Lung (tissue), 12 donors: ENCODE measurements around the gene ZFYVE1. TPM values are rescaled to one million over a fixed set of nuclear protein-coding genes. Genes with fewer than 3 reads are reported as not detected.

Experiments used
- ATAC-seq: fragments of 200-7000 bp; cut with Tn5 transposase; one replicate; pipeline ENCODE4 v1.9.1; 2020; ENCODE audit warnings: moderate number of reproducible peaks; ENCODE audit not compliant: insufficient read depth, low FRiP score
- DNase-seq, 3 donors: peaks; one replicate each; pipeline ENCODE4 v3.0.0-alpha.2; 2013 to 2017
- H3K27ac ChIP-seq, 2 donors: one replicate each; pipeline ENCODE4 v1.5.1; 2013; ENCODE audit warnings: mild to moderate bottlenecking in 2 of 2, moderate library complexity in 2 of 2, control low read depth in 1 of 2, inconsistent platforms in 1 of 2, low read depth in 1 of 2, low read length in 1 of 2
- H3K27me3 ChIP-seq, 3 donors: one replicate each; pipeline ENCODE4 v1.5.1; 2013; ENCODE audit warnings: low read length in 2 of 3; ENCODE audit not compliant: control insufficient read depth in 3 of 3, insufficient read depth in 3 of 3
- H3K36me3 ChIP-seq, 4 donors: one replicate each; pipeline ENCODE4 v1.5.1; 2013; ENCODE audit warnings: low read length in 4 of 4, mild to moderate bottlenecking in 1 of 4, moderate library complexity in 1 of 4; ENCODE audit not compliant: control insufficient read depth in 4 of 4, insufficient read depth in 4 of 4
- H3K4me1 ChIP-seq, 5 donors: one replicate each; pipeline ENCODE4 v1.5.1; 2013; ENCODE audit warnings: low read length in 5 of 5, mild to moderate bottlenecking in 2 of 5, moderate library complexity in 1 of 5; ENCODE audit not compliant: control insufficient read depth in 5 of 5, insufficient read depth in 5 of 5
- H3K4me3 ChIP-seq: one replicate; pipeline ENCODE4 v1.5.1; 2013; ENCODE audit warnings: mild to moderate bottlenecking, control low read depth, moderate library complexity
- H3K9ac ChIP-seq, 2 donors: one replicate each; pipeline ENCODE4 v1.5.1; 2013; ENCODE audit warnings: low read length in 2 of 2, control low read depth in 1 of 2; ENCODE audit not compliant: insufficient read depth in 1 of 2
- H3K9me3 ChIP-seq, 4 donors: one replicate each; pipeline ENCODE4 v1.5.1; 2013; ENCODE audit warnings: low read length in 3 of 4, mild to moderate bottlenecking in 1 of 4, moderate library complexity in 1 of 4; ENCODE audit not compliant: control insufficient read depth in 4 of 4, insufficient read depth in 3 of 4
- CTCF ChIP-seq: IDR thresholded peaks from 2 replicates; pipeline ENCODE4 v1.5.1; 2012; ENCODE audit warnings: mild to moderate bottlenecking; ENCODE audit errors: control extremely low read depth, extremely low read depth
- WGBS, 2 donors: extraction: QIAGEN DNeasy Blood & Tissue Kit; methylation state at CpG; one replicate each; pipeline ENCODE4 v1.1.7; 2013; 5-methylcytosine and 5-hydroxymethylcytosine counted together
- polyA plus RNA-seq, 2 donors: library from polyadenylated mRNA; stranded (reverse); fragments of 200-250 nt; gene quantifications; one replicate each; pipeline ENCODE4 v1.2.1, GENCODE V29; 2013
- total RNA-seq, 2 donors: library from RNA; depleted of rRNA in 1 of 2; stranded (reverse); fragments of >200 nt in 1 of 2; gene quantifications; one replicate each; pipeline ENCODE4 v1.2.1, GENCODE V29; 2014 to 2021
- donor health status: control.
- donor health status: control.
- donor health status: Bipolar disorder and iron deficiency.
- donor health status: healthy.
- donor health status: DM: yes; HTN: yes; CAD: no.

Gene ZFYVE1
- total and polyA plus RNA-seq, 4 donors, result 4.1 to 17.7 (median 14.2) TPM

- H3K9ac ChIP-seq, result no peak overlapping the region
- WGBS, 2 donors, result 82 to 96% methylated on average over 3 of the region's 3 CpGs
- no peaks in the 10 kb centered on the region for H3K9me3 ChIP-seq
- peaks cover 10 to 34% (median 34%) of the 10 kb centered on the region in 4 donors for H3K36me3 ChIP-seq
- TF ChIP-seq CTCF, result no peak
- H3K4me3 ChIP-seq, result no peak overlapping the region
- no peaks in the 10 kb centered on the region for H3K27me3 ChIP-seq
- DNase-seq (no peak), ATAC-seq (no peak)
- H3K27ac ChIP-seq, result no peak overlapping the region
- H3K4me1 ChIP-seq, result no peaks in the 10 kb centered on the region
Measured at GRCh38 chr14:72982146-72982708, 44.7 kb downstream of the ZFYVE1 start.

GRCh38 chr14:72980863-72981262 is 46.0 kb downstream of the ZFYVE1 start:
- DNase-seq (no peak), ATAC-seq (no peak)
- Histone ChIP-seq H3K27me3 (no peaks in the 10 kb centered on the region), H3K9me3 (no peaks in the 10 kb centered on the region), H3K4me3 (no peak overlapping the region), H3K4me1 (no peaks in the 10 kb centered on the region), H3K9ac (no peak overlapping the region), H3K27ac (no peak overlapping the region), H3K36me3 (peaks cover 6 to 37% (median 32%) of the 10 kb centered on the region in 4 donors)
- 90 to 97% methylated on average over 8 of the region's 8 CpGs for WGBS, 2 donors
- TF ChIP-seq CTCF, result no peak

GRCh38 chr14:72978856-72979255 is 48.0 kb downstream of the ZFYVE1 start:
- DNase-seq (no peak), ATAC-seq (no peak)
- peaks cover 9 to 50% (median 42%) of the 10 kb centered on the region in 4 donors for H3K36me3 ChIP-seq
- no peaks in the 10 kb centered on the region for H3K9me3 ChIP-seq
- H3K4me3 ChIP-seq, result no peak overlapping the region
- no peaks in the 10 kb centered on the region for H3K27me3 ChIP-seq
- no peak overlapping the region for H3K9ac ChIP-seq
- H3K27ac ChIP-seq, result no peak overlapping the region
- H3K4me1 ChIP-seq, result no peaks in the 10 kb centered on the region
- no peak for TF ChIP-seq CTCF
- 94 to 98% methylated on average over 9 of the region's 9 CpGs for WGBS, 2 donors

GRCh38 chr14:72975770-72976169 is 51.1 kb downstream of the ZFYVE1 start:
- Histone ChIP-seq H3K9ac (no peak overlapping the region), H3K9me3 (no peaks in the 10 kb centered on the region), H3K27ac (no peak overlapping the region), H3K4me1 (no peaks in the 10 kb centered on the region), H3K4me3 (no peak overlapping the region), H3K27me3 (no peaks in the 10 kb centered on the region), H3K36me3 (peaks cover 12 to 48% (median 43%) of the 10 kb centered on the region in 4 donors)
- 95% methylated on average over 4 of the region's 4 CpGs for WGBS, 2 donors
- no peak for TF ChIP-seq CTCF
- no peak for DNase-seq
- ATAC-seq, result no peak
